NCI-H1092 (cell line): ENCODE measurements around the gene ANKMY2.
"Not testable (repeated sequence)": the region's sequence is repeated elsewhere in the genome, so short reads cannot be mapped to it uniquely, and the experiment has no call there.

Source experiments
- DNase-seq: peaks from one replicate; lab custom pipeline; 2025; lab: John Stamatoyannopoulos, UW

Gene ANKMY2

DNA sequence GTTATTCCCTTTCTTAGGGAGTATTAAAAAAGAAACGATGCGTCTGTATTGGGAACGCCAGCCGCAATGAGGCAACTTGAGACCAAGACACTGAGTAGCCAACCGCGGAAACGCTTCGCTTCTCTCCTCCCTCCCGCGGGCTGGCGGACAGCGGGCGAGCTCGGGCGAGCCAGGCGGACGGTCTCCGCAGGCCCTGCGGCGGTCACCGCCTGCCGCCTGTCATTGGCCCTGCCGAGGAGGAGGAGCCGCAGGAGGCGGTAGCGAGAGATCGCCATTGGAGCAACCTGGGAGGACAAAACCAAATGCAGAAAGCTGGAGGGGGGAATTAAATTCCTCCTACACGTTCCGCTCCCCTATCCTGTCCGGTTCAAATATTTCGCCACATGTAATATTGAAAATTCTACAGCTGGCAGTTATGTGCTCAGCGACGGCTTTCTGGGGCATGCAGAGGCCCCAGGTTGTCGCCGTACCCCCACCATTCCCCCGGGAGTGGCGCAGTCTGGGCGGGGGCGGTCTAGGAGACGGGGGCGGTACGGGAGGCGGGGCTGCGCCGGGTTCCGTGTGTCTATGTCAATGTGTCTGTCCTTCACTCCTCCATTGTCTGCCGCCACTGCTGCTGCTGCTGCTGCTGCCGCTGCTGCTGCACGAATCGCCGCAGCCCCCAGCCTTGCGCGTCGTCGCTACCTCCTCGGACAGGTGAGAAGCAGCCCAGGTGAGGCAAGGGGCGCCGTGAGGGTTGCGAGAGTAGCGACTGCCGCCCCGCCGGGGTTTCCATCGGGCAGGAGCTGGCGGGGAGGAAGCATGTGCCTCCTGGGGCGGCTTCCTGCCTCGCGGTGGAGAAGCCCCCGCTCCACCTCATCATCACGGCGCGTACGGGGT lies at the start of gene ANKMY2, which contains the start of gene BZW2:
Gene ANKMY2 (minus strand): TSS at position 162 of the 879 bp plus-strand sequence. CDS start 181 bp downstream, outside the sequence.
Gene BZW2 (plus strand): TSS at position 589 of the 879 bp plus-strand sequence. CDS start 19,263 bp downstream, outside the sequence.
- DNase-seq: peak; percentile 96

DNA sequence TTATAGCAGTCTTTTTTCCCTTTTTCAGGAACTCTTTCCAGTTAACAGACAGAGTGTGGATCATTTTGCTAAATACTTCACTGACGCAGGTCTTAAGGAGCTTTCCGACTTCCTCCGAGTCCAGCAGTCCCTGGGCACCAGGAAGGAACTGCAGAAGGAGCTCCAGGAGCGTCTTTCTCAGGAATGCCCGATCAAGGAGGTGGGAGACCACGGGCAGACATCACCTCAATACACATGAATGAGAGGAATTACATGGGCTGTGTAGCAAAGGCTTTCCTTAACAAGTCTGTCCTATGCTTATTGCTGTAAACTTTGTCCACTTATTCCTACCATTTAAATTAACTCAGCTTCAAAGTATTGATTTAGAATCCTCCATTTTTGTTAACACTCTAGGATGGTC lies 49.3 kb upstream of the ANKMY2 start:
- no peak for DNase-seq

GRCh38 chr7:16693601-16694318 lies 48.2 kb upstream of the ANKMY2 start:
- no peak for DNase-seq

GRCh38 chr7:16691241-16691640 lies 45.7 kb upstream of the ANKMY2 start:
- no peak for DNase-seq

DNA sequence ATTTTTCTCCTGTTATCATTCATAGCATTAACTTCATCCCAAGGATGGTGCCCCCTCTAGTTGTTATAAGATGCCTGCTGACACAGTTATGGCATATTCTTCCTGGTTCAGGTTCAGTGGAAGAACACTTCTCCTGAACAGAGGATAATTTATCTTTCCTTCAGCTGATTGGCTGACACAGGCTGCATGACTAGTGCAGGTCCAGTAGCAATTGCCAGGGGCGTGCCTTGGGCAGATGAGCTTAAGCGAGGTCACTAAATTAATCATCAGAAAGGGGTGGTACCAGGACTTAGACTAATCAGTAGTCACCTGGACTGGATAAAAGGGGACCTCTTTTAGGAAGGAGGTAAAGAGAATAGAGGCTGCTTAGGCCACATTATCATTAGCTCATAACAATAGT lies 42.7 kb upstream of the ANKMY2 start:
- DNase-seq: no peak

DNA sequence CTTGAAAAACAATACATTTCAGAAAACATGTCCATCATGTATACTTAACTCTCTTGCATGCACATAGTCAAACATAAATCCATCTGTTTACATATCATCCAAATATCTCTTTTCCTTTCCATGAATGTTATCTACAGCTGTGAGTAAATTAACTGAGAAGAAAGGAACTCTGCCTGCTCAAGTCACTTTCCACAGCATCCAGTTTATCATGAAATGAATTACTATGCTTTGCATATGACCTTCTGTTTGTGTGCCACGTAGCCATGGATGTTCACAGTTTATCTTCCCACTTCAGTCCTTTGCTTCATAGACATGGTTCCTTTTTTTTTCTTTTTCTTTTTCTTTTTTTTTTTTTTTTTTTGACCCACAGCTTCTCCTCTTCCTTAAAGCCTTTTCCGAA lies 40.0 kb upstream of the ANKMY2 start:
- no peak for DNase-seq

- DNase-seq: no peak
Measured at GRCh38 chr7:16684935-16685334, 39.4 kb upstream of the ANKMY2 start.

DNA sequence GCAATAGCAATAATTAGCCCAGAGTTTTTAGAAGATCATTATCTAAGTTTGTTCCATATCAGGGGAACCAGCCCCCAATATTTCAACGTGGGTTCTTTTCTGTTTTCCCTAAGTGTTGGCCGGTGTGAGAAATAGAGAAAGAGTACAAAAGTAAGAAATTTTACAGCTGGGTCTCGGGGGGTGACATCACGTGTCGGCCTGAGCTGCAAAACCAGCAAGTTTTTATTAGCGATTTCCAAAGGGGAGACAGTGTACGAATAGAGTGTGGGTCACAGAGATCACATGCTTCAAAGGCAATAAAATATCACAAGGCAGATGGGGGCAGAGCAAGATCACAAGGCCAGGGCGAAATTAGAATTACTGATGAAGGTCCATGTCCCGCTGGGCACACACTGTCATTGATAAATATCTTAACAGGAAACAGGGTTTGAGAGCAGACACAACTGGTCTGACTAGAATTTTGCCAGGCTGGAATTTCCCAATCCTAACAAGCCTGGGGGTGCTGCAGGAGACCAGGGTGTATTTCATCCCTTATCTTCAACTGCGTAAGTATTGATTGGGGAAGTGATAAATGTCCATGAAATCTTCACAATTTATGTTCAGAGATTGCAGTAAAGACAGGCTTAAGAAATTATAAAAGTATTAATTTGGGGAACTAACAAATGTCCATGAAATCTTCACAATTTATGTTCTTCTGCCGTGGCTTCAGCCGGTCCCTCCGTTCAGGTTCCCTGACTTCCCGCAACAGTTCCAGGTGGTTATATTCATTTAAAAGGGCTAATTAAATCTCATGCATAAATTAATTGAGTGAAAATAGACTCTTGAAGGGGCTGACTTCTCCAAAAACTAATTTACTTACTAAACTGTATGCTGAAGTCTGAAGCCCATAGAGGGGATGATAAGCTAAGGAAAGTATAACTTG lies 33.4 kb upstream of the ANKMY2 start:
- not testable (repeated sequence) for DNase-seq

DNA sequence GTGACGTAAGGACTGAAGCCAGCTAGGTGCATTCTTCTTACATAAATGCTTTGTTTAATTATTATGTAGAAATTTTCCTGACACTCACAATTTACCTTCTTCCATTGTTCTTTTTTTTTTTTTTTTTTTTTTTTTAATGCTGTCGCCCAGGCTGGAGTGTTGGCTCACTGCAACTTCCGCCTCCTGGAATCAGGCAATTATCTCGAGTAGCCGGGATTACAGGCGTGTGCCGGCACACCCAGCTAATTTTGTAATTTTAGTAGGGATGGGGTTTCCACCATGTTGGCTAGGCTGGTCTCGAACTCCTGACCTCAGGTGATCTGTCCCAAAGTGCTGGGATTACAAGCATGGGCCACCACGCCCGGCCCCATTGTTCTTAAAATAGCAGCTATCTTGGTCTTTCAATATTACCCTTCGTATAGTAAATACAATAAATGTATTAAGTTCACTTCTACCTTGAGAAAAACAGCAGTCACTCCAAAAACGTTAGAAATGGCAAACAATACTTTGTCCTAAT lies 32.5 kb upstream of the ANKMY2 start:
- DNase-seq: no peak

DNA sequence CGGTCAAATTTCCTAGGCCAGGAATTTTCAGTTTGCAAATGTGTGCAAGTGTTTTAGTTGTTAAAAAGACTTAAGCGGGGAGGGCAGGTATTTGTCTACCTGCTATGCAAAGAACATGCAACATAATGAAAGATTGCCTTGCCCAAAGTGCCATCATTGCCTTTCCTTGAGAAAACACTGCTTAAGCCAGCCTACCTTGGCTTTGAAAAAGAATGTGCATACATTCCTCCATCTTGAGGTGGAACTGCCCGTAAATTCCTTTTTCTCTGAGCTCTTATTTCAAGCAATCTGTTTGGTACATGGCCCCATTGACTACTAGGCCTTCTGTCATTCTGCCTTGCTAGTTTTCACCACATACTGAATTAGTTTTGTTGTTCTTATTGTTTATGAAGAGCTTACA lies 29.7 kb upstream of the ANKMY2 start:
- no peak for DNase-seq

DNA sequence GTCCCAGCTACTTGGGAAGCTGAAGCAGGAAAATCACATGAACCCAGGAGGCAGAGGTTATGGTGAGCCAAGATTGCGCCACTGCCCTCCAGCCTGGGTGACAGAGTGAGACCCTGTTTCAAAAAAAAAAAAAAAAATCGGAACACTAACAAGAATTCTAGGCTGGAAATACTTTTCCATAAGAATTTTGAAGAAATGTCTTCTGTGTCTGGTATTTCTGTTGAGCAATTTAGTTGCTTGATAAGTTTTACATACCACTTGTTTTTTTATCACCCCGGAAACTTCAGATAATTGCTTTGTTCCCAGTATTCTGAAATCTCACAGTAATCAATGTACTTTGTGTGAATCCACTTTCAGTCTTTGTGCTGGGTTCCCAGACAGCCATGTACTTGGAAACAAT lies 26.3 kb upstream of the ANKMY2 start:
- no peak for DNase-seq

GRCh38 chr7:16670731-16671344 lies 25.3 kb upstream of the ANKMY2 start:
- no peak for DNase-seq

DNA sequence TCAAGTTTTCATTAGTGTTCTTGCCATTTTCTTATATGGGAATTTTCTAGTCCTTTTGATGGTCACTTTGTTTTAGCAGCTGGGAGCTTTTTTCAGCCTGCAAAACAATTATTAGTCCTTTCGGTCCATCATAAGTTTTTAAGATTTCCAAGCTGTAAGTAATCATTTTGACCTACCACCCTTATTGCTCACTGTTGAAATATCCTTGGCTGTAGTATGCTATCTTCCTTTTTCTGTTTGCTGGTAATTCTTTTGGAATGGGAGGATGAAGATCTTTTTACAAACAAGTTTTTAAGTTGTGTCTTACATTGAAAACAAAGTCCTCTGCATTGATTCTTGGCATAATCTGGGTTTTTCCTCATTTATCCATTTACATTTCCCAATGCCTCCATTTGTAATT lies 24.5 kb upstream of the ANKMY2 start:
- no peak for DNase-seq

DNA sequence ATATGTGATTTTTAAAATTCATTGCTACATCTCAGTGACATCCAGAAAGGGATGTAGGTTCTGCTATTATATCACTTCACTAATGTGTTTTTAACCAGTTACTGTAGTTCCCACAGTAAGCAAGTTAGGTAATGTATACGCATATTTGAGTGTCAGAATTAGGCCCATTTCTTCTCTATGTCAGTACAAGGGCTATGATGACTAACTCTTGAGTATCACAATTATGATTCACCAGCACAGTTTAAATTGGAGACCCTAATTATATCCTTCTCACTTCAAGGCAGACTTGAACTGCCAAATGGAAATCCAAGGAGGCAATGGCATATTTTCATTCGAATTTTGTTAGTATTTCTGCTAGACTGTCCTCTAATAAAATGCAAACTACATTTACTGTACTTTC lies 24.0 kb upstream of the ANKMY2 start:
- no peak for DNase-seq

- no peak for DNase-seq
Measured at GRCh38 chr7:16668978-16669377, 23.4 kb upstream of the ANKMY2 start.

DNA sequence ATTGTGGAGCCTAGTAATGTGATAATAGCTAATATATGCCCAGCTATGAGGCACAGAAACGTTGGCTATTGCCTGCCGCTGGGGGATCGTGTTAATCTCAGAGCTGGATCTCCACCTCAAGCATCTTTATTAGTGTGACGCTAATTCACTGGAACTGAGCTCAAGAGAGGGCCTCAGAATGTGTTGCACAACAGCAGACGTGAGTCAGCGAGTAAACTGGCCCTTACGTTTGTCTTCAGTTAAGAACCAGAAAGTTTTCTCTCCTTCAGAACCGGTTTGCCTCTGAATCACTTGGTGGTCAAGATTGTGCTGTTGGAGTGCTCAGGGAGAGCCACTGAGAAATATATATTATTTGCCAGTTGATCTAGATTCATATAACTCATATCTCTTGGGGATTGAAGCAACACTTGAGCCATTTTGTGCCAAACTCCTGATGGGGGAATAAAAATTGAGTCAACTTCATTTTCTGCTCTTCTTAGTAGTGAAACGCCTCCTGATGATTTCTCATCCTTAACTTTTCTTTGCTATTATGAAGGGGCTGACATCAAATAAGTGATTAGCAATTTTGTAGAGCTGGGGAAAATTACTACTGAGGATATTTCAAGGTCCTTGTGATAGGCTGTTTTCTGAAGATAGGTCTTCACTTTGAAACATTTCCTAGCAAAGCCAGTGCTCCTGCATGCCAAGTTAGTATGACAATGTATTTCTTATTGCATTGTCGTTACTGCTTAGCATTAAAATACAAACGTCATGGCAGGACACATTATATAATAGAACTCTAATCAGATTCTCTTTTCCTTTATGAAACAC lies 22.7 kb upstream of the ANKMY2 start:
- DNase-seq: no peak

GRCh38 chr7:16667355-16667754 lies 21.8 kb upstream of the ANKMY2 start:
- no peak for DNase-seq

DNA sequence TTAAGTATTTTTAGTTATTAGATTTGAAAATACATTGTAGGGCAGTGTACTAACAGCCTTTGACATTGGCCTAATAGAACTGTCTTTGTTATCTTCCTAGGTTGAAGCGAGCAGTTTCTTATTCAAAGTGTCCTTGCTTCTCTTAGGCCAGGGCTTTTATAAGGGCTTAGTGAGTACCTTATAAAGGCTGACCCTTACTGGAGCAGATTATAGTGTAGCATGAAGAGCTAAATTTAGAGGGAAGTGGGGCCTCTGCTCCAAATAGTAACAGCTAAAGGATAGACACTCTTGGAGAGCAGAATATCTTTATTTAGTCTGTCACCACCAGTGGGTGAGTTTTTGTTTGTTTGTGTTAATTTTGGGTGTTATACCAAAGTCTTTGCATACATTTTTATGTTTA lies 16.4 kb upstream of the ANKMY2 start:
- no peak for DNase-seq

DNA sequence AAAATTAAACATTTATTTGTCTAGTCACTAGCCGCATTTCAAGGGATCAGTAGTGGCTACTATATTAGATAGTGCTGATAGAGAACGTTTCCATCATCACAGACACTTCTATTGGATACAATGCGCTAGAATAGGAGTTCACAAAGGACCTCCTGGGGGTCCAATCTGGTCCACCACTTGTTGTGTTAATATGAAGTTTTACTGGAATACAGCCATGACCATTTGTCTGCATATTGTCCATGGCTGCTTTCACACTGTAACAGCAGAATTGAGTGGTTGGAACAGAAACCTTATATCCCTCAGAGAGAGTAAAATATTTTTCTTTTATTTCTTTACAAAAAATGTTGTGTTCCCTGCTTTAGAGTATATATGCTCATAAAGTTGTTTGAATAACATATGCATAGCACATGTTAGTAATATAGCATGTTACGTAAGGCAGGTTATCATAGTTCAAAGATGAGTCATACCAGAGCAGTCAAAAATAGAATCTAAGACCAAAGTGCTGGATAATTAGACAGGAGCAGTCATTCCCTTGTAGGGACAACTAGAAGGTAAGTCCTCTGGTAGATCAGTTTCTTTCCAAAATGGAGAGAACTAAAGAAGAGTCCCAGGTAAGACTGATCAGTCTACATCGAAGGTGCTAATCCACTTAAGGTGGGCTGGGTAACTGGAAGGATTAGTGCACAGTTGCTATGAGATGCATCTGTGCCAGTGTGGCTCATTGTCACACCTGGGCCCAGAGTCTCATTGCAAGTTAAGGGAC lies 15.3 kb upstream of the ANKMY2 start:
- no peak for DNase-seq
